ENCODE results near the gene RAB40B.

- TF ChIP-seq POLR2A (IDR thresholded peaks at IDR 0.05): no peak
- TF ChIP-seq CTCF (IDR thresholded peaks at IDR 0.05): no peak
Observed at GRCh38 chr17:82615084-82616020, 83.1 kb downstream of the RAB40B start.
